ENCODE measurements around the gene IQCN. TPM values are rescaled to one million over a fixed set of nuclear protein-coding genes. Genes with fewer than 3 reads are reported as not detected.

Gene IQCN
- total RNA-seq, 1 donor from 2014 or later, result 17.8 TPM

- ChIA-PET POLR2A (interaction anchor here (0.7 kb wide), 1 partner anchor 93 kb away, joined by 3 read pairs; no protein-coding TSS in a partner anchor), CTCF (no interaction called here)
- H3K27ac Mint-ChIP-seq, result no peak overlapping the region
- DNase-seq (no peak), ATAC-seq (ENCODE audit: low read depth) (no peak)
- H3K27me3 Mint-ChIP-seq, result no peaks in the 10 kb centered on the region
- intact Hi-C loops (cut with micrococcal nuclease), result no loop called here
- H3K36me3 Mint-ChIP-seq (ENCODE audit: low read depth), result peaks cover 58% of the 10 kb centered on the region
- H3K4me1 Mint-ChIP-seq, result no peaks in the 10 kb centered on the region
- no peaks in the 10 kb centered on the region for H3K9me3 Mint-ChIP-seq
- H3K4me3 Mint-ChIP-seq, result no peak overlapping the region
- TF ChIP-seq CTCF (IDR thresholded peaks at IDR 0.05), result no peak
Observed at GRCh38 chr19:18264137-18264854, 10.0 kb downstream of the IQCN start.

- CTCF ChIA-PET, result no interaction called here
- H3K4me3 Mint-ChIP-seq, result no peak overlapping the region
- no peak for DNase-seq
- H3K4me1 Mint-ChIP-seq, result no peaks in the 10 kb centered on the region
- POLR2A ChIA-PET, result no interaction called here
- H3K27me3 Mint-ChIP-seq, result no peaks in the 10 kb centered on the region
- ATAC-seq (ENCODE audit: low read depth), result no peak
- intact Hi-C loops (cut with micrococcal nuclease), result no loop called here
- peaks cover 54% of the 10 kb centered on the region for H3K36me3 Mint-ChIP-seq (ENCODE audit: low read depth)
- no peaks in the 10 kb centered on the region for H3K9me3 Mint-ChIP-seq
- no peak overlapping the region for H3K27ac Mint-ChIP-seq
- no peak for TF ChIP-seq CTCF (IDR thresholded peaks at IDR 0.05)
Observed at GRCh38 chr19:18263324-18264136, 10.7 kb downstream of the IQCN start.

GRCh38 chr19:18262917-18263316 is 11.3 kb downstream of the IQCN start:
- Mint-ChIP-seq H3K36me3 (ENCODE audit: low read depth) (peaks cover 52% of the 10 kb centered on the region), H3K27me3 (no peaks in the 10 kb centered on the region), H3K4me1 (no peaks in the 10 kb centered on the region), H3K4me3 (no peak overlapping the region), H3K27ac (no peak overlapping the region), H3K9me3 (no peaks in the 10 kb centered on the region)
- intact Hi-C loops (cut with micrococcal nuclease), result no loop called here
- ATAC-seq (ENCODE audit: low read depth) (no peak), DNase-seq (no peak)
- CTCF ChIA-PET, result no interaction called here
- no peak for TF ChIP-seq CTCF (IDR thresholded peaks at IDR 0.05)
- POLR2A ChIA-PET, result no interaction called here

GRCh38 chr19:18262144-18262543 is 12.1 kb downstream of the IQCN start:
- Mint-ChIP-seq H3K4me3 (no peak overlapping the region), H3K4me1 (no peaks in the 10 kb centered on the region), H3K9me3 (no peaks in the 10 kb centered on the region), H3K27ac (no peak overlapping the region), H3K27me3 (no peaks in the 10 kb centered on the region), H3K36me3 (ENCODE audit: low read depth) (peaks cover 45% of the 10 kb centered on the region)
- intact Hi-C loops (cut with micrococcal nuclease), result no loop called here
- no peak for TF ChIP-seq CTCF (IDR thresholded peaks at IDR 0.05)
- ChIA-PET POLR2A (interaction anchor here (1.2 to 1.3 kb wide), 3 partner anchors 10 to 102 kb away, joined by 3 to 4 read pairs (median 4); no protein-coding TSS in a partner anchor), CTCF (interaction anchor here (1.2 to 1.8 kb wide), 2 partner anchors 18 to 70 kb away, joined by 3 to 9 read pairs; no protein-coding TSS in a partner anchor)
- ATAC-seq (ENCODE audit: low read depth), result no peak
- DNase-seq, result no peak

- ChIA-PET CTCF (interaction anchor here (1.0 to 1.8 kb wide), 3 partner anchors 10 to 70 kb away, joined by 3 to 9 read pairs (median 3); no protein-coding TSS in a partner anchor), POLR2A (interaction anchor here (1.0 to 1.3 kb wide), 5 partner anchors 9 to 101 kb away, joined by 3 to 4 read pairs (median 4); no protein-coding TSS in a partner anchor)
- no peak overlapping the region for H3K4me3 Mint-ChIP-seq
- H3K27me3 Mint-ChIP-seq, result no peaks in the 10 kb centered on the region
- no peaks in the 10 kb centered on the region for H3K9me3 Mint-ChIP-seq
- H3K4me1 Mint-ChIP-seq, result no peaks in the 10 kb centered on the region
- H3K36me3 Mint-ChIP-seq (ENCODE audit: low read depth), result peaks cover 41% of the 10 kb centered on the region
- DNase-seq (no peak), ATAC-seq (ENCODE audit: low read depth) (no peak)
- H3K27ac Mint-ChIP-seq, result no peak overlapping the region
- no peak for TF ChIP-seq CTCF (IDR thresholded peaks at IDR 0.05)
- intact Hi-C loops (cut with micrococcal nuclease), result no loop called here
Observed at GRCh38 chr19:18261474-18261873, 12.8 kb downstream of the IQCN start.
